Measurements from ENCODE around the gene GOLGA8N.

GOLGA8N gene

DNA sequence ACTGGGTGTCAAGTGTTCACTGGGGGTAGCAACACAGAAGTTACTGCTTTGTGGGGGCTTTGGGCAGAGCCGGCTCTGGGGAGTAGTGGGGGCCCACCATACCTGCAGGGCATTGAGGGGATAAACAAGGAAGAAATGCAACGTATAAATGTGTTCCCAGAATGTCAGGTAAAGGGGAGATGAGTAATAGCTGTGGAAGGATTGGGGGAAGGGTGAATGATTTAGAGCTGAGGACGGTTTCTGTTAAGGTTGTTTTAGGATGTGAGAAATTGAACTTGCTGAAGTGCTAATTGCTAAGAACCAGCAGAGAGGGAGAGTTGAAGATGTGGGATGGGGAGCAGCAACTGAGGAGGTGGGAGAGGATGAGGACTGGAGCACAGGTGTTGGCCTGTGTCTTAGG lies 58.9 kb downstream of the GOLGA8N start:
- no peak for DNase-seq

DNA sequence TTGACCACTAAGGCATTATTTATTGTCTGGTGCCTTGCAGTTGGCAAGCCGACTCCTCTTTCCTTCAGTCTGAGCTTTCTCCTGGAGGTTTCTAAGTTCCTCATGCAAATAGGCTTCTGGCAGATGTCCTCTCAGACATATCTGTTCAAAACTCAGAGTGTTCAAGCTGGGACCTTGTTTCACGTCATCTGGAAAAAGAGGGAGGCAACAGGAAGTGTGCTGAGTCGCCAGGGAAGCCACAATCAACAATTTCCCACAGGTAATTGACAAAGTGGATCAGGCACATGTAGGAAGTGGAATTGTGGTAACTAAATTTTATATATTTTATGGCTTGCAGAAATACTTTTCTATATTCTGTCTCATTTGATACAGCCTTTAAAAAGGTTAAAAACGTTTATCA lies 62.8 kb downstream of the GOLGA8N start:
- no peak for DNase-seq

DNA sequence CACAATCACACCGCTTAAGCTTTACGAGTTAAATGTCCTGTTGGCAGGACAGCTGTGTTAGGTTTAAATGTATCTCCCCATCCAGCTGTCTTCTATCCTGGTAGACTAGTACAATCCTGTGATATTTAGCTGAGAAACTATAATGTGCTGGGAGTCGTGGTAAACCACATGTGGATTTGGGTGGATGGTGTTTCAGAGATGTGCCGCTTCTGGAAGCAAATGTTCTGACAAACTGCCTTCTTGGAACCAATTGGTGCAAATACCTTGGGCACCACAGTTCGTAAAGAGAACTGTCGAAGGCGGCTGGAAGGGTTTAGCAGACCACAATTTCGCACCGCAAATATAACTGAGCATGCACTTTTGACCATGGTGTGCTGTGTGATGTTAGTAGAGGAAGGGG lies 63.2 kb downstream of the GOLGA8N start:
- DNase-seq: no peak
